ENCODE results near the gene CRYGC. TPM values are rescaled to one million over a fixed set of nuclear protein-coding genes. Genes with fewer than 3 reads are reported as not detected.
A peak's percentile ranks its signal among the peaks of the same experiment; 100 is the strongest.
"Not testable (repeated sequence)": the region's sequence is repeated elsewhere in the genome, so short reads cannot be mapped to it uniquely, and the experiment has no call there.

CRYGC gene
- total and polyA plus RNA-seq, 4 experiments from 2014 or later, result not detected

DNA sequence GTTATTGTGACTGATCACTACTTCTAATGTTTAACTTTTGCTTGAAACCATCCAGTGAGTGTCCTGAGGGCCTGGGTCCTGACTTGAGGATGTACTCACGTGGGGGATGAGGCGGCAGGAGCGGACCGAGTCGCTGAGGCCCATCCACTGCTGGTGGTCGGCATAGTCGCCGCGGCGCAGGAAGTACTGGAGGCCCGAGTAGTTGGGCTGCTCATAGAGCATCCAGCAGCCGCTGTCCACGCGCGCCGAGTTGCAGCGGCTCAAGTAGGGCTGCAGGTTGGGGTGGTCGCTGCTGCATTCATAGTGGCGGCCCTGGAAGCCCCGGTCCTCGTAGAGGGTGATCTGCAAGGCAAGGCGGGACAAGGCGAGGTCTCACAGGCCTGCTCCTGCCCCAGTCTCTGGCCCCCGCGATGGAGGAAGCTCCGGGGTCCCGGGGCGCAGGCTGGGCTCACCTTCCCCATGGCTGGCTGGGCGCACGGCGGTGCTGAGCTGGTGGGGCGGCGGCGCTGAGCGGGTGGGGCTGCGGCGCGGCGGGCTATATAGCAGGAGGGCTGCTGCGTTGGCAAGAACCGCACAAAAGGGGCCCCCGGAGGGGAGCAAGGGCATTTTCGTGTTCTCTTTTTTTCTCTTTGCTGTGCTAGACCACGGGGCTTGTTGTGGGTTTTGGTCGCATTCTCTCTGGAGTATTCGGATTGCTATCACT lies 5.5 kb downstream of the CRYGC start, which contains the start of gene CRYGD:
TSS of gene CRYGD (minus strand) at position 512 of the 703 bp plus-strand sequence. CDS start at position 461, 51 bp downstream.
- CTCF ChIA-PET (ENCODE audit: partially characterized antibody); intact Hi-C loops (cut with micrococcal nuclease); H3K27ac Mint-ChIP-seq: not testable (repeated sequence)

DNA sequence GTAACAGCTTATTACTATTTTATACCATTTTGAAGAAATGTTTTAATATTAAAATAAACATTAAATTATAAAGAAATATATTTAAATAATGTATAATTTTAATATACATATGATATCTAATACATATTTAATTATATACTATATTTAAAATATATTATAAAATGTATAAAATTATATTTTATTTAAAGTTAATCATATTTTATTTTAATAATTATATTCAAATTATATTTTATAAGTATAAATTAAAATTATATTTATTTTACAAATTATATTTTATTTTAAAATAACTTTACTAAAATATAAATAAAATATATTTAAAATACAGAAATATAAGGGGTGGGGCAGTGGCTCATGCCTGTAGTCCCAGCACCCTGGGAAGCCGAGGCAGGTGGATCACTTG lies 7.4 kb downstream of the CRYGC start:
- H3K9me3 Mint-ChIP-seq, result peaks cover 0 to 2% (median 0%) of the 10 kb centered on the region in 8 donors
- peaks cover 20 to 27% of the 10 kb centered on the region in 2 donors for H3K27me3 Mint-ChIP-seq
- peaks cover 6 to 16% (median 8%) of the 10 kb centered on the region in 4 donors for H3K4me1 Mint-ChIP-seq
- Histone ChIP-seq H3K36me3 (ENCODE audit: insufficient read depth, low read length) (no peaks in the 10 kb centered on the region), H3K4me3 (ENCODE audit: low read length in 2 of 2) (no peak overlapping the region), H3K4me1 (ENCODE audit: insufficient read depth, low read length) (no peaks in the 10 kb centered on the region), H3K27ac (ENCODE audit: low read depth, low read length) (no peak overlapping the region), H3K9me3 (ENCODE audit: control insufficient read depth in 1 of 2, low read length in 2 of 2) (no peaks in the 10 kb centered on the region), H3K27me3 (ENCODE audit: insufficient read depth, low read length) (peaks cover 5% of the 10 kb centered on the region)
- POLR2A ChIA-PET (ENCODE audit: partially characterized antibody), result no interaction called here
- H3K36me3 Mint-ChIP-seq, result no peaks in the 10 kb centered on the region
- intact Hi-C loops (cut with micrococcal nuclease), result no loop called here
- no peak overlapping the region for H3K27ac Mint-ChIP-seq
- CTCF ChIA-PET (ENCODE audit: partially characterized antibody), result no interaction called here
- no peak overlapping the region for H3K4me3 Mint-ChIP-seq
- DNase-seq, result no peak

More for the DNA sequence above, 5.5 kb downstream of the CRYGC start, which contains the start of gene CRYGD:
- Mint-ChIP-seq H3K4me1 (peaks cover 6 to 16% (median 8%) of the 10 kb centered on the region in 4 donors), H3K27me3 (peaks cover 28 to 29% of the 10 kb centered on the region in 2 donors), H3K4me3 (peak within 1 kb of the TSS in 5 of 8 donors; percentile 35 to 74 (median 53))
- H3K9me3 ChIP-seq (ENCODE audit: control insufficient read depth in 1 of 2, low read length in 2 of 2); H3K36me3 Mint-ChIP-seq; H3K4me3 ChIP-seq (ENCODE audit: low read length in 2 of 2); H3K27ac ChIP-seq (ENCODE audit: low read depth, low read length); H3K27me3 ChIP-seq (ENCODE audit: insufficient read depth, low read length); POLR2A ChIA-PET (ENCODE audit: partially characterized antibody); H3K9me3 Mint-ChIP-seq; H3K4me1 ChIP-seq (ENCODE audit: insufficient read depth, low read length); DNase-seq; H3K36me3 ChIP-seq (ENCODE audit: insufficient read depth, low read length): not testable (repeated sequence)

DNA sequence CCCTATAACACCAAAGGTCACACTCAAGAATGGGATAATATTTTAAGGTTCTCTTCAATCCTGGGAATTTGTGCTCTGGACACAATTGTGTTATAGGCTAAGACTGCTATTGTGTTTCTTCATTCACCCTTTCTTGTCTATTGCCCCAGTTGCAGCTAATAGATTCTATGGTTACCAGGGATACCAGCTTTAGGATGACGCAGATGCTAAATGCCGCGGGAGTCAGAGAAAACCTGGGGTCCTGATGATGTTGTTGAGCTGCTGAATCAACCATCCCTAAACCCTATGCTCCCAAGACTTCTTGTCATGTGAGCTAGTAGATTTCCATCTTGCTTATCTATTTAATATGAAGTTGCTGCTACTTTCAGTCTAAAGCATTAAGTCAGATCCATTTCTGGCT lies 10.7 kb downstream of the CRYGC start:
- H3K27ac ChIP-seq (ENCODE audit: low read depth, low read length), result no peak overlapping the region
- peaks cover 4% of the 10 kb centered on the region for H3K27me3 ChIP-seq (ENCODE audit: insufficient read depth, low read length)
- H3K9me3 Mint-ChIP-seq, result no peaks in the 10 kb centered on the region
- no peaks in the 10 kb centered on the region for H3K36me3 ChIP-seq (ENCODE audit: insufficient read depth, low read length)
- H3K4me3 ChIP-seq (ENCODE audit: low read length in 2 of 2), result no peak overlapping the region
- ChIA-PET CTCF (ENCODE audit: partially characterized antibody) (no interaction called here), POLR2A (ENCODE audit: partially characterized antibody) (no interaction called here)
- H3K27ac Mint-ChIP-seq, result no peak overlapping the region
- H3K9me3 ChIP-seq (ENCODE audit: control insufficient read depth in 1 of 2, low read length in 2 of 2), result no peaks in the 10 kb centered on the region
- H3K4me1 ChIP-seq (ENCODE audit: insufficient read depth, low read length), result no peaks in the 10 kb centered on the region
- no peak for DNase-seq
- intact Hi-C loops (cut with micrococcal nuclease), result no loop called here
- peaks cover 1 to 4% (median 3%) of the 10 kb centered on the region in 4 donors for H3K4me1 Mint-ChIP-seq
- H3K4me3 Mint-ChIP-seq, result no peak overlapping the region
- no peaks in the 10 kb centered on the region for H3K36me3 Mint-ChIP-seq
- H3K27me3 Mint-ChIP-seq, result peaks cover 6 to 10% of the 10 kb centered on the region in 2 donors

DNA sequence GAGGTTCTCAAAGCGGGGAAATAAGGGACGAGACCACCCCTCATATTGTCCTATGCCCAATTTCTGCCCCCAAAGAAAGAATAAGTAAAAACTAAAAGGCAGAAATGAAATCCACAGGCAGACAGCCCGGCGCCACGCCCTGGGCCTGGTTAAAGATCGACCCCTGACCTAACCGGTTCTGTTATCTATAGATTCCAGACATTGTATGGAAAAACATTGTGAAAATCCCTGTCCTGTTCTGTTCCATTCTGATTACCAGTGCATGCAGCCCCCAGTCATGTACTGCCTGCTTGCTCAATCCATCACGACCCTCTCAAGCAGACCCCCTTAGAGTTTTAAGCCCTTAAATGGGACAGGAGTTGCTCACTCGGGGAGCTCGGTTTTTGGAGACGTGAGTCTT lies 12.2 kb downstream of the CRYGC start:
- DNase-seq; H3K4me3 Mint-ChIP-seq; H3K36me3 Mint-ChIP-seq; H3K27me3 Mint-ChIP-seq; CTCF ChIA-PET (ENCODE audit: partially characterized antibody); H3K9me3 ChIP-seq (ENCODE audit: control insufficient read depth in 1 of 2, low read length in 2 of 2); H3K4me1 Mint-ChIP-seq; H3K36me3 ChIP-seq (ENCODE audit: insufficient read depth, low read length); H3K9me3 Mint-ChIP-seq; POLR2A ChIA-PET (ENCODE audit: partially characterized antibody); intact Hi-C loops (cut with micrococcal nuclease); H3K27ac ChIP-seq (ENCODE audit: low read depth, low read length); H3K27ac Mint-ChIP-seq; H3K27me3 ChIP-seq (ENCODE audit: insufficient read depth, low read length); H3K4me1 ChIP-seq (ENCODE audit: insufficient read depth, low read length); H3K4me3 ChIP-seq (ENCODE audit: low read length in 2 of 2): not testable (repeated sequence)

DNA sequence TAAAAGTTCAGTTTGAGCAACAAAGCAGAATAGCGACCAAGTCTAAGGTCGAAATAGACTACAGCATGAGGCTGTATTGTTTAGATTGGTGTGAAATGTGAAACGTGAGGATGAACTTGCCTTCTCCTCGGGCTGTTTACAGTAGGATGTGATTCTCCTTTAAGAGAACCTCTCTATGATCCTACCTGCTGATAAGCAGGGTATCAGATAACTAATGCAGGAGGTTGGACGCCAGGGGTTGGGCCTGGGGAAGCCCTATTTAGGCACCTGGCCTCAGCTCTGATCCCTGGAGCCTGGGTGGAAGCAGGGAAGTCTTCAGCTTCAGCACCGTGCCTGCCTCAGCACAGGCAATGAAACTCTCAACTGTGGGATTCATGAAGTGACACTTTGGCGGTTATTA lies 16.7 kb downstream of the CRYGC start:
- Mint-ChIP-seq H3K36me3 (no peaks in the 10 kb centered on the region), H3K4me1 (peaks cover 0 to 4% (median 0%) of the 10 kb centered on the region in 4 donors), H3K27me3 (peaks cover 2 to 7% of the 10 kb centered on the region in 2 donors), H3K9me3 (peaks cover 0 to 2% (median 0%) of the 10 kb centered on the region in 8 donors), H3K4me3 (no peak overlapping the region), H3K27ac (no peak overlapping the region)
- H3K36me3 ChIP-seq (ENCODE audit: insufficient read depth, low read length), result no peaks in the 10 kb centered on the region
- no peaks in the 10 kb centered on the region for H3K27me3 ChIP-seq (ENCODE audit: insufficient read depth, low read length)
- POLR2A ChIA-PET (ENCODE audit: partially characterized antibody), result no interaction called here
- DNase-seq, result no peak
- intact Hi-C loops (cut with micrococcal nuclease), result no loop called here
- no peaks in the 10 kb centered on the region for H3K4me1 ChIP-seq (ENCODE audit: insufficient read depth, low read length)
- CTCF ChIA-PET (ENCODE audit: partially characterized antibody), result no interaction called here
- H3K4me3 ChIP-seq (ENCODE audit: low read length in 2 of 2), result no peak overlapping the region
- H3K9me3 ChIP-seq (ENCODE audit: control insufficient read depth in 1 of 2, low read length in 2 of 2), result no peaks in the 10 kb centered on the region
- no peak overlapping the region for H3K27ac ChIP-seq (ENCODE audit: low read depth, low read length)

DNA sequence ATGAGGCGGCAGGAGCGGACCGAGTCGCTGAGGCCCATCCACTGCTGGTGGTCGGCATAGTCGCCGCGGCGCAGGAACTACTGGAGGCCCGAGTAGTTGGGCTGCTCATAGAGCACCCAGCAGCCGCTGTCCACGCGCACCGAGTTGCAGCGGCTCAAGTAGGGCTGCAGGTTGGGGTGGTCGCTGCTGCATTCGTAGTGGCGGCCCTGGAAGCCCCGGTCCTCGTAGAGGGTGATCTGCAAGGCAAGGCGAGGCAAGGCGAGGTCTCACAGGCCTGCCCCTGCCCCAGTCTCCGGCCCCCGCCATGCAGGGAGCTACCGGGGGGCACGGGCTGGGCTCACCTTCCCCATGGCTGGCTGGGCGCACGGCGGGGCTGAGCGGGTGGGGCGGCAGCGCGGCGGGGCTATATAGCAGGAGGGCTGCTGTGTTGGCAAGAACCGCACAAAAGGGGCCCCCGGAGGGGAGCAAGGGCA lies 17.3 kb downstream of the CRYGC start:
- POLR2A ChIA-PET (ENCODE audit: partially characterized antibody); CTCF ChIA-PET (ENCODE audit: partially characterized antibody); H3K36me3 ChIP-seq (ENCODE audit: insufficient read depth, low read length); intact Hi-C loops (cut with micrococcal nuclease); H3K4me3 ChIP-seq (ENCODE audit: low read length in 2 of 2); H3K9me3 Mint-ChIP-seq; H3K27ac ChIP-seq (ENCODE audit: low read depth, low read length); H3K27ac Mint-ChIP-seq; H3K4me1 ChIP-seq (ENCODE audit: insufficient read depth, low read length); H3K36me3 Mint-ChIP-seq; DNase-seq; H3K27me3 Mint-ChIP-seq; H3K9me3 ChIP-seq (ENCODE audit: control insufficient read depth in 1 of 2, low read length in 2 of 2); H3K27me3 ChIP-seq (ENCODE audit: insufficient read depth, low read length); H3K4me3 Mint-ChIP-seq; H3K4me1 Mint-ChIP-seq: not testable (repeated sequence)

DNA sequence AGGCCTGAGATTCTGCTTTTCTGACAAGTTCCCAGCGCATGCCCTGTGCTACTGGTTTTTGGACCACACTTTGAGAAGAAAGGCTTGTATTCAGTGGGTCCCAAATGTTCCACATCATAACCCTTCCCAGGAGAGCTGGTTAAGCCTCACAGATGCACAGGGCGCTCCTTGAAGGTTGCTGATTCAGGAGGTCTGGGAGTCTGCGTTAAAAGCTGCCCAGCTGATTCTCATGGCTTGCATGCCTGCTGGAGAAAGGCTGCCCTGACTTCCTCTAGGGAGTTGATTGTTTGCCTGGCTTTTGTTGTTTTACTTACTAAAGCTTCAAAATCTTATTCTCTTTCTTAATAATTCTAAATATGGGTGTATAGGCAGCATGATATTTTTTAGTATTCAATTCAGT lies 26.0 kb downstream of the CRYGC start:
- ChIA-PET CTCF (ENCODE audit: partially characterized antibody) (no interaction called here), POLR2A (ENCODE audit: partially characterized antibody) (no interaction called here)
- Mint-ChIP-seq H3K9me3 (peaks cover 0 to 4% (median 0%) of the 10 kb centered on the region in 8 donors), H3K4me3 (no peak overlapping the region), H3K27me3 (peaks cover 5 to 16% of the 10 kb centered on the region in 2 donors), H3K27ac (no peak overlapping the region), H3K36me3 (no peaks in the 10 kb centered on the region), H3K4me1 (peaks cover 7 to 20% (median 9%) of the 10 kb centered on the region in 4 donors)
- H3K36me3 ChIP-seq (ENCODE audit: insufficient read depth, low read length), result no peaks in the 10 kb centered on the region
- H3K4me3 ChIP-seq (ENCODE audit: low read length in 2 of 2), result no peak overlapping the region
- intact Hi-C loops (cut with micrococcal nuclease), result no loop called here
- no peaks in the 10 kb centered on the region for H3K9me3 ChIP-seq (ENCODE audit: control insufficient read depth in 1 of 2, low read length in 2 of 2)
- no peaks in the 10 kb centered on the region for H3K27me3 ChIP-seq (ENCODE audit: insufficient read depth, low read length)
- no peak overlapping the region for H3K27ac ChIP-seq (ENCODE audit: low read depth, low read length)
- no peaks in the 10 kb centered on the region for H3K4me1 ChIP-seq (ENCODE audit: insufficient read depth, low read length)
- DNase-seq, result no peak
